ENCODE results near the gene MTURN.

Gene MTURN

DNA sequence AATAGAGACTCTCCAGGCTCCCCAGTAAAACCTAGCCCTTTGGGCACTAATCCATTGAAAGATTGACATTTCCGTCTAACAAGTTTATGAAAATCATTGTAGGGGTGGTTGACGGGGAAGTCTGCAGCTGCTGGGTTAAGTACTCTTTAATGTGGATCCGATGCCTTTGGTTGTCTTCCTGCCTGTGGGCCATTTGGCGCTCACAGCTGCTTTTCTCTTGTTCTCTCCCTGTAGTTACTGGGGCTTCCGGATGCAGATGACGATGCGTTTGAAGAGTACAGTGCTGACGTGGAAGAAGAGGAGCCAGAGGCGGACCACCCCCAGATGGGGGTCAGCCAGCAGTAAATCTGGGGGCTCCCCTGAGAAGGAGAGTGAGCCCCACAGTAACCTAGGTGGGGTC, 22.4 kb downstream of the MTURN start (continued):
- TF ChIP-seq, protein P1, sequence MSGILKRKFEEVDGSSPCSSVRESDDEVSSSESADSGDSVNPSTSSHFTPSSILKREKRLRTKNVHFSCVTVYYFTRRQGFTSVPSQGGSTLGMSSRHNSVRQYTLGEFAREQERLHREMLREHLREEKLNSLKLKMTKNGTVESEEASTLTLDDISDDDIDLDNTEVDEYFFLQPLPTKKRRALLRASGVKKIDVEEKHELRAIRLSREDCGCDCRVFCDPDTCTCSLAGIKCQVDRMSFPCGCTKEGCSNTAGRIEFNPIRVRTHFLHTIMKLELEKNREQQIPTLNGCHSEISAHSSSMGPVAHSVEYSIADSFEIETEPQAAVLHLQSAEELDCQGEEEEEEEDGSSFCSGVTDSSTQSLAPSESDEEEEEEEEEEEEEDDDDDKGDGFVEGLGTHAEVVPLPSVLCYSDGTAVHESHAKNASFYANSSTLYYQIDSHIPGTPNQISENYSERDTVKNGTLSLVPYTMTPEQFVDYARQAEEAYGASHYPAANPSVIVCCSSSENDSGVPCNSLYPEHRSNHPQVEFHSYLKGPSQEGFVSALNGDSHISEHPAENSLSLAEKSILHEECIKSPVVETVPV (CRISPR knock-in tag; IDR thresholded peaks at IDR 0.05): no peak

DNA sequence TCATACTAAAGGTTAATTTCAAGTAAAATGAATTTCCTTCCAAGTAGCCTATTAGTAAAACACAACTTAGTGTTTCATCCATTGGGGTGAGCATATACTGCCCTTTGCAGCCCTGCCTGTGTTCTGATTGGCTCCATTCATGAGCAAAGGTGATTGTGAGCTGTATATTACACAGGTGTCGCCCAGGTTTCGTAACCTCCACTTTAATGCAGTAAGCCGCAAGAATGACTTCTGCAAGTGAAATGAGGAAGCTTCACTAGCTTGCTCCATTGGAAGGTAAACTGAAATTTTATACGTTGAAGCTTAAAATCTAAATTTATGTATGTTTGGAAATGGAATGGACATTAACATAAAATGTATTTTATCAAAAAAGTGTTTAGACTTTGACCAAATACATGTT, 24.4 kb downstream of the MTURN start:
- no peak for ATAC-seq
- no peak for TF ChIP-seq PPARA (CRISPR knock-in tag; IDR thresholded peaks at IDR 0.05; ENCODE audit: borderline replicate concordance)
- no peak for TF ChIP-seq ZNF8 (CRISPR knock-in tag; IDR thresholded peaks at IDR 0.05)
- TF ChIP-seq TOX (CRISPR knock-in tag; IDR thresholded peaks at IDR 0.05; ENCODE audit: borderline replicate concordance): no peak
- TF ChIP-seq GLIS3 (CRISPR knock-in tag; IDR thresholded peaks at IDR 0.05): no peak
- no peak for TF ChIP-seq OSR1 (CRISPR knock-in tag; IDR thresholded peaks at IDR 0.05)

DNA sequence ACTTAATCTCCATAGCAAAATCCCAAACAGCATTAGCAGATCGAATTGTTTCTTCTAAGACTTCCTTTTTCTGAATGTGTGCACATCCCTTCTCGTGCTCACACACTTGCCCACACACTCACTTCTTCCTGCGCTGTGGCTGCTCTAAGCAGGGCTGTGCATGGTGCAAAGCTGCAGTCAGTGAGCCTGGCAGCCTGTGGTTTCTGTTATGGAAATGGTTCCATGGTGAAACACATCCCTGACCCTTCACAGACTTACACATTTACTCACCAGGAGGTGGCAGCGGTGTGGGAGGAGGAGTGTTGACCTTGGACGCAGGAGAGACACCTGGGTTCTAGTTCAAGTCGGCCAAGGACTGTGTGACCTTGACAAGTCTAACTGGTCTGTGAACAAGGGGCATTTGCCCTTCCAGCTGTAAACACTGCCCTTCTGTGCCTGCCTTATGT, 24.9 kb downstream of the MTURN start:
- TF ChIP-seq ISL1 (CRISPR knock-in tag; IDR thresholded peaks at IDR 0.05) (no peak), ESRRG (CRISPR knock-in tag; IDR thresholded peaks at IDR 0.05) (no peak), BACH2 (CRISPR knock-in tag; IDR thresholded peaks at IDR 0.05; ENCODE audit: borderline replicate concordance) (no peak), CSDC2 (CRISPR knock-in tag; IDR thresholded peaks at IDR 0.05) (no peak), ZFP3 (CRISPR knock-in tag; IDR thresholded peaks at IDR 0.05) (no peak), ZC3H10 (CRISPR knock-in tag; IDR thresholded peaks at IDR 0.05) (no peak), ZNF8 (CRISPR knock-in tag; IDR thresholded peaks at IDR 0.05) (no peak), PPARA (CRISPR knock-in tag; IDR thresholded peaks at IDR 0.05; ENCODE audit: borderline replicate concordance) (no peak), ARNTL (CRISPR knock-in tag; IDR thresholded peaks at IDR 0.05; ENCODE audit: borderline replicate concordance, low read depth) (no peak), RARB (CRISPR knock-in tag; IDR thresholded peaks at IDR 0.05) (no peak), OSR1 (CRISPR knock-in tag; IDR thresholded peaks at IDR 0.05) (no peak), ZNF70 (CRISPR knock-in tag; IDR thresholded peaks at IDR 0.05) (no peak), ZFP30 (CRISPR knock-in tag; IDR thresholded peaks at IDR 0.05) (no peak)
- TF ChIP-seq, protein P2, sequence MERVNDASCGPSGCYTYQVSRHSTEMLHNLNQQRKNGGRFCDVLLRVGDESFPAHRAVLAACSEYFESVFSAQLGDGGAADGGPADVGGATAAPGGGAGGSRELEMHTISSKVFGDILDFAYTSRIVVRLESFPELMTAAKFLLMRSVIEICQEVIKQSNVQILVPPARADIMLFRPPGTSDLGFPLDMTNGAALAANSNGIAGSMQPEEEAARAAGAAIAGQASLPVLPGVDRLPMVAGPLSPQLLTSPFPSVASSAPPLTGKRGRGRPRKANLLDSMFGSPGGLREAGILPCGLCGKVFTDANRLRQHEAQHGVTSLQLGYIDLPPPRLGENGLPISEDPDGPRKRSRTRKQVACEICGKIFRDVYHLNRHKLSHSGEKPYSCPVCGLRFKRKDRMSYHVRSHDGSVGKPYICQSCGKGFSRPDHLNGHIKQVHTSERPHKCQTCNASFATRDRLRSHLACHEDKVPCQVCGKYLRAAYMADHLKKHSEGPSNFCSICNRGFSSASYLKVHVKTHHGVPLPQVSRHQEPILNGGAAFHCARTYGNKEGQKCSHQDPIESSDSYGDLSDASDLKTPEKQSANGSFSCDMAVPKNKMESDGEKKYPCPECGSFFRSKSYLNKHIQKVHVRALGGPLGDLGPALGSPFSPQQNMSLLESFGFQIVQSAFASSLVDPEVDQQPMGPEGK (CRISPR knock-in tag; IDR thresholded peaks at IDR 0.05; ENCODE audit: borderline replicate concordance): no peak
- TF ChIP-seq, protein P3, sequence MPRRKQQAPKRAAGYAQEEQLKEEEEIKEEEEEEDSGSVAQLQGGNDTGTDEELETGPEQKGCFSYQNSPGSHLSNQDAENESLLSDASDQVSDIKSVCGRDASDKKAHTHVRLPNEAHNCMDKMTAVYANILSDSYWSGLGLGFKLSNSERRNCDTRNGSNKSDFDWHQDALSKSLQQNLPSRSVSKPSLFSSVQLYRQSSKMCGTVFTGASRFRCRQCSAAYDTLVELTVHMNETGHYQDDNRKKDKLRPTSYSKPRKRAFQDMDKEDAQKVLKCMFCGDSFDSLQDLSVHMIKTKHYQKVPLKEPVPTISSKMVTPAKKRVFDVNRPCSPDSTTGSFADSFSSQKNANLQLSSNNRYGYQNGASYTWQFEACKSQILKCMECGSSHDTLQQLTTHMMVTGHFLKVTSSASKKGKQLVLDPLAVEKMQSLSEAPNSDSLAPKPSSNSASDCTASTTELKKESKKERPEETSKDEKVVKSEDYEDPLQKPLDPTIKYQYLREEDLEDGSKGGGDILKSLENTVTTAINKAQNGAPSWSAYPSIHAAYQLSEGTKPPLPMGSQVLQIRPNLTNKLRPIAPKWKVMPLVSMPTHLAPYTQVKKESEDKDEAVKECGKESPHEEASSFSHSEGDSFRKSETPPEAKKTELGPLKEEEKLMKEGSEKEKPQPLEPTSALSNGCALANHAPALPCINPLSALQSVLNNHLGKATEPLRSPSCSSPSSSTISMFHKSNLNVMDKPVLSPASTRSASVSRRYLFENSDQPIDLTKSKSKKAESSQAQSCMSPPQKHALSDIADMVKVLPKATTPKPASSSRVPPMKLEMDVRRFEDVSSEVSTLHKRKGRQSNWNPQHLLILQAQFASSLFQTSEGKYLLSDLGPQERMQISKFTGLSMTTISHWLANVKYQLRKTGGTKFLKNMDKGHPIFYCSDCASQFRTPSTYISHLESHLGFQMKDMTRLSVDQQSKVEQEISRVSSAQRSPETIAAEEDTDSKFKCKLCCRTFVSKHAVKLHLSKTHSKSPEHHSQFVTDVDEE (CRISPR knock-in tag; IDR thresholded peaks at IDR 0.05): no peak
- TF ChIP-seq, protein P4, sequence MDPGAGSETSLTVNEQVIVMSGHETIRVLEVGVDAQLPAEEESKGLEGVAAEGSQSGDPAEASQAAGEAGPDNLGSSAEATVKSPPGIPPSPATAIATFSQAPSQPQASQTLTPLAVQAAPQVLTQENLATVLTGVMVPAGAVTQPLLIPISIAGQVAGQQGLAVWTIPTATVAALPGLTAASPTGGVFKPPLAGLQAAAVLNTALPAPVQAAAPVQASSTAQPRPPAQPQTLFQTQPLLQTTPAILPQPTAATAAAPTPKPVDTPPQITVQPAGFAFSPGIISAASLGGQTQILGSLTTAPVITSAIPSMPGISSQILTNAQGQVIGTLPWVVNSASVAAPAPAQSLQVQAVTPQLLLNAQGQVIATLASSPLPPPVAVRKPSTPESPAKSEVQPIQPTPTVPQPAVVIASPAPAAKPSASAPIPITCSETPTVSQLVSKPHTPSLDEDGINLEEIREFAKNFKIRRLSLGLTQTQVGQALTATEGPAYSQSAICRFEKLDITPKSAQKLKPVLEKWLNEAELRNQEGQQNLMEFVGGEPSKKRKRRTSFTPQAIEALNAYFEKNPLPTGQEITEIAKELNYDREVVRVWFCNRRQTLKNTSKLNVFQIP (CRISPR knock-in tag; IDR thresholded peaks at IDR 0.05; ENCODE audit: borderline replicate concordance, low read depth): no peak
- ATAC-seq: peak; percentile 70

DNA sequence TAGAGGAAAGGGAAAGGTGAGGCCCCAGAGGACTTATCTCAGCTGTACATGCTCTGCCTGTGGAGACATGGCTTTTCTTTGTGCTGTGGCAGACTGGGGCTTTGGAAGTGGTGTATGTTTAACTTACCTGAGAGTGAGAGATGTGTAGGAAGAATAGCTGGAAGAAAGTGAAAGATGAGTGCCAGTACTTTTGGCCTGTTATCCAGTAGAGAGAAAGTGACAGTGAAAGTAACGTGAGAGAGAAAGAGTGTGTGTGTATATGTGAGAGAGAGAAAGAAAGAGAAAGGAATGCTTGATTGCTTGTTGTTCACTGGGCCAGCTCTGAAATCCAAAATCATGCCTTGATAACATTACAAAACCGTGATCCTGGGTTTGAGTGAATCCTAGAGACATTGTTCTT, 25.5 kb downstream of the MTURN start:
- ATAC-seq: no peak
- TF ChIP-seq OSR1 (CRISPR knock-in tag; IDR thresholded peaks at IDR 0.05) (no peak), RARB (CRISPR knock-in tag; IDR thresholded peaks at IDR 0.05) (no peak), SNAI2 (CRISPR knock-in tag; IDR thresholded peaks at IDR 0.05) (no peak), ZNF70 (CRISPR knock-in tag; IDR thresholded peaks at IDR 0.05) (no peak), TOX (CRISPR knock-in tag; IDR thresholded peaks at IDR 0.05; ENCODE audit: borderline replicate concordance) (no peak), ISL1 (CRISPR knock-in tag; IDR thresholded peaks at IDR 0.05) (no peak), BACH2 (CRISPR knock-in tag; IDR thresholded peaks at IDR 0.05; ENCODE audit: borderline replicate concordance) (no peak), ESRRG (CRISPR knock-in tag; IDR thresholded peaks at IDR 0.05) (no peak), GLIS3 (CRISPR knock-in tag; IDR thresholded peaks at IDR 0.05) (no peak), ZNF8 (CRISPR knock-in tag; IDR thresholded peaks at IDR 0.05) (no peak), CSDC2 (CRISPR knock-in tag; IDR thresholded peaks at IDR 0.05) (no peak), TCF4 (CRISPR knock-in tag; IDR thresholded peaks at IDR 0.05; ENCODE audit: borderline replicate concordance) (no peak), ARNTL (CRISPR knock-in tag; IDR thresholded peaks at IDR 0.05; ENCODE audit: borderline replicate concordance, low read depth) (no peak)
- TF ChIP-seq, protein P4 (CRISPR knock-in tag; IDR thresholded peaks at IDR 0.05; ENCODE audit: borderline replicate concordance, low read depth): no peak
- TF ChIP-seq, protein P5, sequence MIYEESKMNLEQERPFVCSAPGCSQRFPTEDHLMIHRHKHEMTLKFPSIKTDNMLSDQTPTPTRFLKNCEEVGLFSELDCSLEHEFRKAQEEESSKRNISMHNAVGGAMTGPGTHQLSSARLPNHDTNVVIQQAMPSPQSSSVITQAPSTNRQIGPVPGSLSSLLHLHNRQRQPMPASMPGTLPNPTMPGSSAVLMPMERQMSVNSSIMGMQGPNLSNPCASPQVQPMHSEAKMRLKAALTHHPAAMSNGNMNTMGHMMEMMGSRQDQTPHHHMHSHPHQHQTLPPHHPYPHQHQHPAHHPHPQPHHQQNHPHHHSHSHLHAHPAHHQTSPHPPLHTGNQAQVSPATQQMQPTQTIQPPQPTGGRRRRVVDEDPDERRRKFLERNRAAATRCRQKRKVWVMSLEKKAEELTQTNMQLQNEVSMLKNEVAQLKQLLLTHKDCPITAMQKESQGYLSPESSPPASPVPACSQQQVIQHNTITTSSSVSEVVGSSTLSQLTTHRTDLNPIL (CRISPR knock-in tag; IDR thresholded peaks at IDR 0.05; ENCODE audit: low read depth): no peak
- TF ChIP-seq, protein P1 (CRISPR knock-in tag; IDR thresholded peaks at IDR 0.05): no peak
